Measurements from ENCODE around the gene PLS1.
"Not testable (repeated sequence)": the region's sequence is repeated elsewhere in the genome, so short reads cannot be mapped to it uniquely, and the experiment has no call there.

Gene PLS1

GRCh38 chr3:142595951-142596725, at the start of gene PLS1:
Gene PLS1 (plus strand): TSS chr3:142596393. CDS start chr3:142664238, 67,845 bp downstream.
- DNase-seq, result peak; percentile 86

- DNase-seq, result no peak
Observed at GRCh38 chr3:142549986-142550385, 46.2 kb upstream of the PLS1 start.

DNA sequence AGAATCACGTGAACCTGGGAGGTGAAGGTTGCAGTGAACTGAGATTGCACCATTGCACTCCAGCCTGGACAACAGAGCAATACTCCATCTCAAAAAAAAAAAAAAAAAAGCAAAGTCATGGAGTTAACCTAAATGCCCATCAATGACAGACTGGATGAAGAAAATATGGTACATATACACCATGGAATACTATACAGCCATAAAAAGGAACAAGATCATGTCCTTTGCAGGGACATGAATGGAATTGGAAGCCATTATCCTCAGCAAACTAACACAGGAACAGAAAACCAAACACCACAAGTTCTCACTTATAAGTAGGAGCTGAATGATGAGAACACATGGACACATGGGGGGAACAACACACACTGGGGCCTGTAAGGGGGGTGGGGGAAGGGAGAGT, 43.6 kb upstream of the PLS1 start:
- DNase-seq, result not testable (repeated sequence)

GRCh38 chr3:142553741-142554140, 42.5 kb upstream of the PLS1 start:
- no peak for DNase-seq

- no peak for DNase-seq
Observed at GRCh38 chr3:142560118-142560517, 36.1 kb upstream of the PLS1 start.

DNA sequence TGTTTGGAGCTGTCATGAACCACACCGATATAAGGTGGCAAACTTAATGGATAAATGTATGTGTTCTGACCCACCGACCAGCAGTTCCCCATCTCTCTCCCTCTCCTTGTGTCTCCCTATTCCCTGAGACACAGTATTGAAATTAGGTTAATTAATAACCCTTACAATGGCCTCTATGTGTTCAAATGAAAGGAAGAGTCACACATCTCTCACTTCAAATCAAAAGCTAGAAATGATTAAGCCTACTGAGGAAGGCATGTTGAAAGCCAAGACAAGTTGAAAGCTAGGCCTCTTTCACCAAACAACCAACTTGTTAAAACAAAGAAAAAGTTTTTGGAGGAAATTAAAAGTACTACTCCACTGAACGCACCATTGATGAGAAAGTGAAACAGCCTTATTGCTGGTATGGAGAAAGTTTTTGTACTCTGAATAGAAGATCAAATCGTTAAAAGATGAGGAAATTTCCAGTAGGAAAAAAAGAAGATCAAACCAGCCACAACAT, 32.6 kb upstream of the PLS1 start:
- no peak for DNase-seq

- no peak for DNase-seq
Observed at GRCh38 chr3:142566096-142566495, 30.1 kb upstream of the PLS1 start.

- no peak for DNase-seq
Observed at GRCh38 chr3:142568393-142569017, 27.7 kb upstream of the PLS1 start.

- not testable (repeated sequence) for DNase-seq
Observed at GRCh38 chr3:142569422-142569821, 26.8 kb upstream of the PLS1 start.

- not testable (repeated sequence) for DNase-seq
Observed at GRCh38 chr3:142574223-142574622, 22.0 kb upstream of the PLS1 start.

DNA sequence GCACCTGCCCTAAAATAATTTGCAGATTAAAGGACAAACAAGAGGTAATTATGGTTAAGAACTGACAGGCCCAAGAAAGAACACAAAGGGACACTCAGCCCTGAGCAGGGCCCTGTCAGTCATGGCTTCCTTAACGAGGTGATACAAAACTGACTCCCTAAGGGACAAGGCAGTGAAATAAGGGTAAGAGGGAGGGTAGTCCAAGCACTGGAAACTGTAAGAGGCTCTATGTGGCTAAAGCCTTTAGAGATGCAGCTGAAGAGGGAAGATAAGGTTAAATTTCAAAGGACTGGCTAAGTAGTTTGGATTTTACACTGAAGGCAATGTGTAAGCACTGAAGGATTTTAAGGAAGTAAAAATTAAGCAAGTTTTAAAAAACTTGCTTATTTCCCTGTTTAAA, 21.5 kb upstream of the PLS1 start:
- DNase-seq, result no peak

- DNase-seq, result no peak
Observed at GRCh38 chr3:142576792-142577191, 19.4 kb upstream of the PLS1 start.

DNA sequence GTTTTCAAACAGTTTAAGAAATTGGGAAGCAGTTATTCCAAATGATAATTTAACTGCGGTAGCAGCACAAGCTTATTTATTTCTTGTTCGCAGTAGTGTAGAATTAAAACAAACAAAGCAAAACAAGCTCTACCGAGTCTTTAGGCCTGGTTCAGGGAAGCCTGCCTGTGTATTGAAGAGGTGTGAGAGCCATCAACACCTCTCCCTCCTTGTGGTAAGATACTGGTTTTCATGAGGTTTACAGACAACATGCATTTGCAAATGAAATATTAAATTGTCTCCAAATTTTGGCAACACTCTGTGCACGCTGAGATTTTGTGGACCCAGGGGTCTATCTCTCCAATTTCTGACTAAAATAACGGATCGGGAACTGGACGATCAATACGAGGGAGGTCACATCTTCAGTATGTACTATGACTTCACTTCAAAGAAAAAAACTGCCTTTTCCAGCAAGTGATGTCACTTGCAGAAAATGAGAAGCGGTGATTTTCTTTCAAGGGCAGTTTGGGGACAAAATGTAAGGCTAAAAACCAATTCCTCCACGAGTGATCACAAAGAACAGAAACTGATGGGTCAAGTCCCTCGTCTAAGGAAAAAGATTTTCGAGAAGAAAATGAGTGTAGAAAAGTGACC, 18.4 kb upstream of the PLS1 start:
- DNase-seq, result peak; percentile 28

GRCh38 chr3:142578329-142579223, 17.6 kb upstream of the PLS1 start, which contains the start of gene ATR:
Gene ATR (minus strand): TSS chr3:142578733. CDS start chr3:142578704, 29 bp downstream.
- peak; percentile 96 for DNase-seq

- no peak for DNase-seq
Observed at GRCh38 chr3:142580061-142580423, 16.2 kb upstream of the PLS1 start.

GRCh38 chr3:142581070-142581469, 15.1 kb upstream of the PLS1 start:
- not testable (repeated sequence) for DNase-seq

DNA sequence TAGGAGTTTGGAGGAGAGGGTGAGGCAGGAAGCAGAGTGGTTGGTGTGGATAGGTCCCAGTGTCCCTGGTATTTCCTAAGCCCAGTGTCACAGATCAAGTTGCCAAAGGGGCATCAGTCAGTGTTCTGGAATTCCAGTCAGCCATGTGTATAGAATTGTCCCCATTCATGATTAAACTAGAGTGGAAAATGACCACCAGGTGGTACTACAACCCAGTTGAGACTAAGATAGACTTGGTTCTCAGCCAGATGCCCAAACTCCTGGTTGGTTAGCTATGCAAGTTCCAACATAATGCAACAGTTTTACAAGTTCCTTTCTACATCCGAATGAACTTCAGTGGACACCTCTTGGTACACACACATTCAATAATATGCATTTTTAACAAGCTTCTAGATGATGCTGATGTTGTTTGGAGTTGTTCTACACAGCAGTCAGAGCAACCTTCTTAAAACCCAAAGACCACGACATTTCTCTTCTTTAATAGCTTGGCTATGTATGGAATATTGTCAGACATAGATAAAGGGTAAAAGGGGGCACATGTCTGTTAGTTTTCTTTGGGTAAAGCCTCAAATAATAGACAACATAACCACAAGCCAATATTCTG, 9.3 kb upstream of the PLS1 start:
- DNase-seq, result peak; percentile 40

DNA sequence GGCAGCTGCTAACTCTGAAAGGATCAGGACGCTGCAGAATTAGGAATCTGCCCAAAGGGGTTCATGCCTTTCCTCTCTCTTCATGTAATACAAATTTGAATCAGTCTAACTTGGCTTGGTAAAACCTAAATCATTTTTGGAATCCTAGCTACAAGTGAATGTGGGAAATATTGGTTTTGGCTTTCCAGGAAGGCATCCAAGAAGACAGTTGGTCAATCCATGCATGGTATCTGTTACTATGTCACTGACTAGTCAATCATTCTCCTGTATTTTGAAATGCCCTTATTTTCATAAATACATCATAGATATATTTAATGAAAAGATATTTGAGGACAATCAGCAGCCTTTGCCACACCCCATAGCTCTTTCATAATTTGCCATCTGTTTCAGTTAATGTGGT, 7.5 kb upstream of the PLS1 start:
- no peak for DNase-seq

GRCh38 chr3:142592268-142592667, 3.9 kb upstream of the PLS1 start:
- DNase-seq, result not testable (repeated sequence)

GRCh38 chr3:142595141-142595540, 1.1 kb upstream of the PLS1 start:
- no peak for DNase-seq

DNA sequence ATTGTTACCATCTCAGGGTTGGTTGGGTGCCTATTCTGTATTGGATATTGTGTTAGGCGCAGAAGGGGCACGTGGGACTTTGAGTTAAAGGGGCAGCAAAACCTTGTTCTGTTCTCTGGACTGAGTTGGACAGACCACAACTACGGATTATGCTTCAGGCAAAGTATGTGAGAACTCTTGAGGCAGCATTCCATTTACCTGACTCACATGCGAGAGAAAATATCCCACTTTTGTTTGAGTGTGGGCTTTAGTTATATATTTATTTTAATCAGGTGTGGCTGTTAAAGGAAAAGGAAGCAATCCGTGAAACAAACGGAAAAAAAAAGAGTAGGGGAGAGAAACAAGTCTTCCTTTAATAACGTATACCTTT, 627 bp upstream of the PLS1 start:
- no peak for DNase-seq

DNA sequence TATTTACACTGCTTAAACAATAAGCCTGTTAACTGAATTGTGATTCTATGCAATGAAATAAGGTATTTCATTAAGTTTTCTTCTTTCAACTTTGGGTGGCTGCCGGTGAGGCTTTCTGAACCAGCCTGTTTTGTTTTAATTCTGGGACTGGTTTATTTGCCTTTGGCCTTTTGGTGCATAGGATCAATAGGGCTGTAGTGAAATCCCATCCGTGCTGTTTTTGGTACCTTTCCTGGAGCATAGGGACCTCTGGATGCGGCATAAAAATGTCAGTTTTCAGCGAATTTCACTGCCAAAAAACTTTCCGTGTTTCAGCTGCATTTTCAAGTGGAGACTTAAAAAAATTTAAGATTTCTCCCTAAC, 514 bp downstream of the PLS1 start:
- no peak for DNase-seq
